Effector CD4-positive, alpha-beta T cell (primary cell): Measurements from ENCODE around the gene COL4A1.
A peak's percentile ranks its signal among the peaks of the same experiment; 100 is the strongest.
"Not testable (repeated sequence)": the region's sequence is repeated elsewhere in the genome, so short reads cannot be mapped to it uniquely, and the experiment has no call there.

ENCODE experiments used
- DNase-seq: peaks from one replicate; pipeline ENCODE4 v3.0.0-alpha.2; 2020

Gene COL4A1

GRCh38 chr13:110128546-110128945 is 178.4 kb downstream of the COL4A1 start:
- DNase-seq, result no peak

GRCh38 chr13:110127986-110128511 is 178.9 kb downstream of the COL4A1 start:
- DNase-seq, result no peak

GRCh38 chr13:110126391-110126961 is 180.5 kb downstream of the COL4A1 start:
- no peak for DNase-seq

GRCh38 chr13:110125613-110126272 is 181.2 kb downstream of the COL4A1 start:
- DNase-seq, result no peak

- DNase-seq, result no peak
These were observed 181.8 kb downstream of the COL4A1 start for GRCh38 chr13:110125157-110125556.

- no peak for DNase-seq
These were observed 182.6 kb downstream of the COL4A1 start for GRCh38 chr13:110124201-110124940.

GRCh38 chr13:110123041-110123809 is 183.7 kb downstream of the COL4A1 start:
- no peak for DNase-seq

- no peak for DNase-seq
These were observed 185.4 kb downstream of the COL4A1 start for GRCh38 chr13:110121422-110122083.

GRCh38 chr13:110119935-110120905 is 186.7 kb downstream of the COL4A1 start:
- no peak for DNase-seq

- no peak for DNase-seq
These were observed 188.9 kb downstream of the COL4A1 start for GRCh38 chr13:110118106-110118505.

- DNase-seq, result peak; percentile 17
These were observed 190.9 kb downstream of the COL4A1 start for GRCh38 chr13:110116072-110116487.

- DNase-seq, result no peak
These were observed 191.4 kb downstream of the COL4A1 start for GRCh38 chr13:110115591-110115990.

GRCh38 chr13:110114316-110114715 is 192.6 kb downstream of the COL4A1 start:
- DNase-seq, result no peak

GRCh38 chr13:110113284-110113764 is 193.6 kb downstream of the COL4A1 start:
- DNase-seq, result no peak

GRCh38 chr13:110112379-110112778 is 194.6 kb downstream of the COL4A1 start:
- DNase-seq, result not testable (repeated sequence)

GRCh38 chr13:110110783-110111182 is 196.2 kb downstream of the COL4A1 start:
- no peak for DNase-seq

- no peak for DNase-seq
These were observed 197.0 kb downstream of the COL4A1 start for GRCh38 chr13:110109910-110110309.

- no peak for DNase-seq
These were observed 197.7 kb downstream of the COL4A1 start for GRCh38 chr13:110109140-110109783.

- no peak for DNase-seq
These were observed 198.4 kb downstream of the COL4A1 start for GRCh38 chr13:110108348-110109139.
